NCI-H146 treated with DMSO at 0.1 percent for 48 hours (cell line): ENCODE measurements around the gene TSPAN7.

Experiments
- DNase-seq: peaks from one replicate; lab custom pipeline; 2025; ENCODE audit not compliant: unreplicated experiment; lab: John Stamatoyannopoulos, UW

TSPAN7 gene

DNA sequence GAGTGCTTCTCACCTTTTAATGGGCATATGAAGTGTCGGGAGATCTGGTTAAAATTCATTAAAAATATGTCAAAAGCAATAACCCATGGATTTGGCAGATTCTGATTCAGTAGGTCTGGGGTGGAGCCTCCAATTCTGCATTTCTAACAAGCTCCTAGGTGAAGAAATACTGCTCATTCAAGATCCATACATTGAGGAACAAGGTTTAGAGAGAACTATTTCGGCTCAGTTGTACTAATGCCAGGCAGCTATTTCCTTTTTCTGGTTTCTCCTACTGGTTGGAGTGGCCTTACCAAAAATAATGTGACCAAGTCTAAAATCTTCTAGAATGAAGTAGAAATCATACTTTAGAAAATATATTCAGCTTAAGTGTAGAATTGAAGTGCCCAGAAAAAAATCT, 117.5 kb downstream of the TSPAN7 start:
- no peak for DNase-seq

DNA sequence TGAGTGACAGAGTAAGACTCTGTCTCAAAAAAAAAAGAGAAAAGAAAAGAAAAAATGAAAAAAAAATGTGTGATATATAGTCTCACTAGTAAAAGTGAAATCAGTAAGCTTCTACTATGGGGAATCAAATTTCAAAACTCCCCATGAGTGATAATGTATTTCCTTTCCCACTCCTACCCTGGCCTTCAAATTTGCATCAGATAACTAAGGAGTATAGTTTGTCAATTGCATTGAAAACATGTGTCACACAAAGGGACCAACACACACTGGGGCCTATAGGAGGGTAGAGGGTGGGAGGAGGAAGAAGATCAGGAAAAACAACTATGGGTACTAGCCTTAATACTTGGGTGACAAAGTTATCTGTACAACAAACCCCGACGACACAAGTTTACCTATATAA, 118.4 kb downstream of the TSPAN7 start:
- DNase-seq, result no peak

DNA sequence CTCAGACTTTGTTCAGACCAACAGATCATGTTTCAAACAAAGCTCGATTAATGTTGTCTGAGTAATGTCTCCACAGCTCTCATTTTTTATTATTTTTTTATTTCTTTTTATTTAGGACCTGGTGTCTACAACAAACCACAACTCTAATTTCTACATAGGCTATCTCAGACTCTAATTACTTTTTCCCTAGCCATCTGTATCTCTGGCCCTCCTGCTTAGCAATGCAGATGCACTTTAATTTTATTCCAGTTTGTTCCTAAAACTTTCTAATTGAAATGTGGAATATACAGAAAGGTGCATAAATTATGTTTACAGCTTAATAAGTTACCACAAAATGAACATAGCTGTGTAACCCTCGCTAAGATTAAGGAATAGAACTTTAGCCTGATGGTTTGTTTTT, 120.8 kb downstream of the TSPAN7 start:
- no peak for DNase-seq

DNA sequence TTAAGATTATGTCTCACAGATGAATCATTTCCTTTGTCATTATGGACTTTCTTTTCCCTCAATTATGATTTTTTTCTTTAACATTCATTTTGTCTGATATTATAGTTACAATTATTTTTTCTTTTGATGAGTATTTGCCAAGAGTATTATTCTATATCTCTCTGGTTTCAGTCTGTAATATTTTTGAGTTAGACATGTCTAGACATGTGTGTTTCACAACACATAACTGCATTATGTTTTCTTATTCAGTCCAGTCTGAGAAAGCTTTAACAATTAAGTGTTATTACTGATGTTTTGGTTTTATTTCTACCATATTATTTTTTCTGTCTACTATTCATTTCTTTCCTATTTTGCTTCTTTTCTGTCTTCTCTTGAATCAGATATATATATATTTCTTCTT, 131.6 kb downstream of the TSPAN7 start:
- DNase-seq, result no peak

DNA sequence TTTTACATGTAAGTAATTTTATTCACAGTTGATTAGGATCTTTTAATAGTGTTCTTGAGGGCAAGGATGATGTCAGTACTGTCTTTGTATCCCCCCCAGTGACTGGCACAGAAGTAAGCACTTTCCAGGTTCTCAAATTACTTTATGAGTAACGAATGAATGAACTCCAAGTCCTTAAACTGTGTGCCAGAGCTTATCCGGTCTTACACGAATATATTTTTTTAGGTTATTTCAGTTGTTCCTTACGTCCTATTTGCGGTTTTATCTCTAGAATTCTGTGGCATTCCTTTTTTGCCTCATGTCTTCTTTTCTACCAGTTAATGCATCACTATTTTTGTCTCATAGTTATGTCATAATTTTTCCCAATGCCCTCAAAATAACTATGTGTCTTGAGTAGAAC, 133.1 kb downstream of the TSPAN7 start:
- no peak for DNase-seq

DNA sequence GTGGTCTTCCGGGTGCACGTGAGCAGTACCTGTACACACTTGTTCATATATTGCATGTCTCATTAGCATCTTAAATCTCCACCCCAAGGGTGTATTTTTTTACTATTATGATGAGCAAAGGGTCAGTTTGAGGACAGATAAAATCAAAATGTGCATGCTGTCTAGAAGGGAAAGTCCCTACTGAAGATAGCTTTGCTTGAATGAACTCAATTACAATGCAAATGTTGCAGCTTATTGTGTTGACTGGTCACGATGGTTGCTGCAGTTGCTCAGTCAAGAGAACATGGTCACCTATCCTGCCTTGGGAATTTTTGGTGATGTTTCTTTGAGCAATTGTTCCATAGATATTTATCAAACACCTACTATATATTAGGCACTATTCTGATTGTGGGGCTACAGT, 136.1 kb downstream of the TSPAN7 start:
- DNase-seq, result no peak

DNA sequence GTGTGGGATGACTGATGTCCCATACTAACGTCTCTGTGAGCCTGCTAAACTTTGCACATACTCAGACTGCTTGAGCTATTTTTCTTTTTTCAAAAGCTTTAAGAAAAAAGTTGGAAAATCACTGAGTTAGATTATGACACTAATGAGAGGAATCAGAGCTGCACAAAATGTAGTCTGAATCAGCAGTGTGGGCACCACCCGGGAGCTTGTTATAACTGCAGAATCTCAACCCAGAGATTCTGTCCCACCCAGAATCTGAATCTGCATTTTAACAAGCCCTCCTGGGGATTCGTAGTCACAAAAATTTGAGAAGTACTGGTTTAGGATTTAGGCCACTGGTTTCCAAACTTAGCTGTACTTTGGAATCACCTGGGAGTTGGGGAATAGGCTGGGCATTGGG, 137.8 kb downstream of the TSPAN7 start:
- DNase-seq, result no peak

DNA sequence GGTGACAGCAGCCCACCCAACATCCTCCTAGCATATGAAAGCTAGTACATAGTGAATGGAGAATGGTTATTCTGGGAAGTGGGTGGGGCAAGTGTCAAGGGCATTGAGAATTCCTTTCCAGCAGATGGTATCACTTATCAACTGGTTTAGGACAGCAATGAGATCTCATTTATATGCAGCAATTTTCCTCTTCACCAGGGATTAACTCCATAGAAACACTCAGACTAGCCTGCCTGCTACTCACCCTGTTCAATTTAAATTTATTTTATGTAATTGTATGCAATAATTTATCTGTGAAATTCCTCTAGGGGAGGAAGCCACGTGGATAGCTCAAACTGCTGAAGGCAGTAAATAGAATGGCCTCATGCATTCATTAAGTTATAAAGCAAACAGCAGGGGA, 138.4 kb downstream of the TSPAN7 start:
- DNase-seq, result no peak

DNA sequence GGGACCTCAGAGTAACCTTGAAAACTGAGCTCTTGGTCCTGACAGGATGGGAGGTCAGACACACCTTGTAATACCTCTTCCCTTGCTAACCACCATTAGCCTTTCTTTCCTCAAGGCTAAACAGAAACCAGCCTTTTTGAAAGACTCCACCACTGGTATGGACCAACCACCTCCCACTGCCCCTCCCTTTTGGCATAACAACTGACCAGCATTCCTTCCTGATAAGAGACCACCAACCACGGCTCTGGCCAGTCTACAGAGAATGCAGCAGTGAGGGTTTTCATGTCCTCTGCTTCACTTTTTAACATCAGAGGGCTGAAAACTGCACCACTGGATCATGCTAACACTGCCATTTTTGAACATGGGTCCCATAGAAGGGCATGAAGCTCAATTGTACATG, 139.7 kb downstream of the TSPAN7 start:
- DNase-seq, result no peak

DNA sequence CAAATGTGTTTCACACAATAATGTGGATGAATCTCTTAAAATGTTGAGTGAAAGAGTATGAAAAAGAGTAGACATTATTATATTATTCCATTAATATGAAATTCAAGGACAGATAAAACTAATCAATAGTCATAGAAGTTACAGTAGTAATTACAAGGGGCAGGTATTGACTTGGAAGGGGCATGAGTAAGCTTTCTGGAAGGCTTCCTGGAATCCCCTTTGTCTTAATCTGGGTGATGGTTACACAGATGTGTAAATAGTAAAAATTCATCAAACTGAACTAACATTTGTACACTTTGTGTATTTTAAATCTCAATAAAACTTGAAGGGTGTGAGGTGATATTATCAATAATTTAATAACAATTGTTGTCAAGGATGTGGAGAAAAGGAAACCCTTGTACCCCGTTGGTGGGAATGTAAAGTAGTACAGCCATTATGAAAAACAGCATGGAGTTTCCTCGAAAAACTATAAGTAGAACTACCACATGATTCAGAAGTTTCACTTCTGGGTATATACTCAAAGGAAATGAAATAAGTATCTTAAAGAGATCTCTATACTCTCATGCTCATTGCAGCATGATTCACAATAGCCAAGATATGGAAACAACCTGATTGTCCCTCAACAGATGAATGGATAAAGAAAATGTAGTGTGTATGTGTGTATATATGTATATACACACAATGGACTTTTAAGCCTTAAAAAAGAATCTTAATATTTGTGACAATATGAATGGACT, 143.0 kb downstream of the TSPAN7 start:
- no peak for DNase-seq

DNA sequence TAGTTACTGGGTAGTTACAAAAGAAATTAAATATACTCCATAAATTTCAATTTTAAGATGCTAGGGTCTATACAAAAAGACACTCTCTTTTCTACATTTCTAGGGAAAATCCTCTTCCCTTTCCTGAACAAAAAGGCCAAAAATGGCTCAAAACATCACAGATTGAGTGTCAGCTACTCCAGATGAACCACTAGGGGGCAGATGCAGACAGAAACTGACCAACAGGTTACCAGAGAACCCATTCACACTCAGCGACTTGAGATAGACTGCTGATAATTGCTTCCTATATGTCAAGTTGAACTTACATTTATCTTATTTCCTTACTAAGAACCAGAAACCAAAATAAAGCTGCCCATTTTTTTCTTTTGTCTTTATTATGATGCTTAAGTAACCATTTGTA, 156.5 kb downstream of the TSPAN7 start:
- DNase-seq, result no peak

DNA sequence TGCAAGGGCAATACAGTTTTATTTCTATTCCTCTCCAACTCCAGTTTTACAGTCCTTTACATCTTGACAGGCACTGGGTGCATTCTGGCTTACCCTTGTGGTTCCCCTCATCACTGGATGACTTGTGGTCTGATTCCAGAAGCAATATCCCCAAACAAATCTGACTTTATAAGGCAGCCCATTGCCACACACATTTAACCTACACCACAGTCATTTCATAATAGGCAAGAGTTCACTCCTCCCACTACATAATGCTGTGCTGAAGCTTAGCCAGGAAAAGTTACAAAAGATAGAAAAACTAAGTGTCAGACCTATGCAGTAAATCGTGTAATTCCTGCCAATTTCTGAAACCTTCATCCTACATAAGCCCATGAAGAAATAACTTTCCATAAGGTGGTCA, 157.0 kb downstream of the TSPAN7 start:
- no peak for DNase-seq

DNA sequence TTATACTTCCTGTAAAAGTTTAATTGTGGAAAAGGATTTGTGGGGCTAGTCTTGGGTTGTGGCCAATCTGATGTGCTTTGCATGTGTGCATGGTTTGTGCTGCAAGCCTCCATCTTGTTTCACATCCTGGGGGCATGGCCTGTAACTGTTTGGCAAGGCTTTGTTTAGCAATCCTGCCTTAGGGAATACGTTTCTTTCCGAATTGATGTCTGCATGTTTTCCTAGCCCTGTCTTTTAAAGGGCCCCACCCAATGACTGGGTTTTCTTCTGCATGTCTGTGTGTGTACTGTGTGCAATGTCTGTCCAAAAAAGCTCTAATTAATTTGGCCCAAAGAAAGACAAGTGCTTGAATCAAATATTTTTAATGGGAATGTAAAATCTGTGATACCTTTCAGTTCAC, 165.3 kb downstream of the TSPAN7 start:
- DNase-seq, result no peak

DNA sequence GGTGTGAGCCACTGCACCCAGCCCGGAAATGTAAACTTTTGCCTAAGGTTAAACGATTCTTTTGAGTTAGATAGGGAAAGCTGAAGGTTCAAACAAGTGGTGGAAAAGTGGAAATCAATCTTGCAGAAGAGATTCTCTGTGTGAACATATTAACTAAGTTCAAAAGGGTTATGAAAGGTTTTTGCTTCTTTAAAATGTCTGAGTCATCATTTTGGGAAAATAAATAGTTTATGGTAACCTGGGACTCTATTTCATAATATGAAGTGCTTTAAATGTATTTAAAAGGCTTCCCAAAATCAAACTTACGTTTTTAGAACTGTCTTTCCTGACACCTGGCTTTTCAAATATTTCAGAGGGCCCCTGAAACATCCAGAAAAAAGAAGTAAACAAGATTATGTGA, 166.3 kb downstream of the TSPAN7 start:
- DNase-seq, result no peak

DNA sequence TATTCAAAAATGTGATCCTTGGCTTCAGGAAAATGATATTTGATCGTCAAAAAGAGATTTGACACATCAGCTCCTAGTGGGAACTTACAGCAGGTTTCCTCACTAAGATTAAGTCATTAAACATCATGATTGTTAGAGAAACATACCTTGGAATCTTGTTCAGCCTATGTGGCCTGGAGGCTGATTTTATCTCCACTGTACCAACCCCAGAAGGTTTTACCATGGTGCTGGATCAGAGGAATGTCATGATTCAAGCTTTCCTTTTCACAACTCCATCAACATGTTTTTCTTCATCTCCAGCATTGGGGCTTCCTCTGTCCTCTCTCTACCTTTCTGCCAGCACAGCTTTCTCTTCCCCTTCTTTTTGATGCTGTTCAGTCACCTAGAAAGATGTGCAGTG, 171.5 kb downstream of the TSPAN7 start:
- no peak for DNase-seq
